Kidney (tissue), 14 donors: ENCODE results near the gene UHMK1. TPM values are rescaled to one million over a fixed set of nuclear protein-coding genes. Genes with fewer than 3 reads are reported as not detected.

Experiments used
- DNase-seq, 5 donors: peaks; one replicate each; pipeline ENCODE4 v3.0.0-alpha.2; 2013 to 2020
- FAIRE-seq: peaks from 2 replicates; lab custom pipeline; 2012; peaks lifted over from hg19 to GRCh38; lab: Jason Lieb, UNC
- H3K27ac ChIP-seq, 2 donors: one replicate each; pipeline ENCODE4 v1.7.0; 2013; ENCODE audit warnings: low read depth in 2 of 2, low read length in 2 of 2, inconsistent platforms in 1 of 2
- H3K27me3 ChIP-seq: one replicate; pipeline ENCODE4 v1.7.1; 2013; ENCODE audit warnings: low read length, inconsistent platforms; ENCODE audit not compliant: control insufficient read depth, insufficient read depth
- H3K36me3 ChIP-seq, 3 donors: one replicate each; pipeline versions ENCODE4 v1.7.0 to v1.7.1; 2013; ENCODE audit warnings: low read length in 3 of 3, control low read depth in 1 of 3, inconsistent platforms in 1 of 3; ENCODE audit not compliant: insufficient read depth in 3 of 3, control insufficient read depth in 2 of 3
- H3K4me1 ChIP-seq, 3 donors: one replicate each; pipeline versions ENCODE4 v1.7.0 to v1.7.1; 2013; ENCODE audit warnings: low read length in 3 of 3, inconsistent platforms in 1 of 3, low read depth in 1 of 3; ENCODE audit not compliant: control insufficient read depth in 2 of 3, insufficient read depth in 2 of 3
- H3K4me3 ChIP-seq, 3 donors: one replicate each; pipeline versions ENCODE4 v1.7.0 to v1.8.1; 2013; ENCODE audit warnings: low read length in 3 of 3, control low read depth in 1 of 3, inconsistent platforms in 1 of 3
- H3K9ac ChIP-seq, 3 donors: one replicate each; pipeline versions ENCODE4 v1.7.0 to v1.7.1; 2013; ENCODE audit warnings: low read length in 3 of 3, control low read depth in 1 of 3, inconsistent platforms in 1 of 3
- H3K9me3 ChIP-seq, 3 donors: one replicate each; pipeline versions ENCODE4 v1.7.0 to v1.7.1; 2013; ENCODE audit warnings: low read length in 3 of 3, control low read depth in 1 of 3, inconsistent platforms in 1 of 3; ENCODE audit not compliant: control insufficient read depth in 2 of 3, insufficient read depth in 1 of 3
- intact Hi-C: fragments of 100-400 bp; cut with DNase I; formaldehyde crosslinking; loops from one replicate; pipeline ENCODE4 v1.11.1; 2022
- polyA plus RNA-seq: library from polyadenylated mRNA; stranded (reverse); fragments of 350-450 nt; fragmentation: Illumina TruSeq; extraction: RNeasy Lipid Tissue Mini Kit (QIAGEN cat#74804); gene quantifications from one replicate; pipeline ENCODE4 v1.2.3, GENCODE V29; 2014; ENCODE audit warnings: low read depth, low replicate concordance; ENCODE audit not compliant: insufficient read depth
- total RNA-seq: library from RNA; stranded (reverse); fragmentation: NEBNext Ultra II Directional; extraction: Animal tissue kit (Norgen Biotek cat#: 25700); gene quantifications from one replicate; pipeline ENCODE4 v1.2.1, GENCODE V29; 2021
- TF ChIP-seq, protein P1 (sequence below): IDR thresholded peaks from 3 replicates; pipeline ENCODE4 v1.5.1; 2012; ENCODE audit warnings: mild to moderate bottlenecking, moderate library complexity, borderline replicate concordance; ENCODE audit not compliant: insufficient read depth; ENCODE audit errors: extremely low read depth
- donor health status: control.
- donor health status: control.
- donor health status: control.
- donor health status: control.
- donor health status: control.
- donor health status: DM: yes; HTN: yes; CAD: no.
- donor health status: Normal renal cell carcinoma (clear cell type).

The UHMK1 gene
- total and polyA plus RNA-seq, 2 donors from 2014 or later, result 15.7 to 49.4 TPM

DNA sequence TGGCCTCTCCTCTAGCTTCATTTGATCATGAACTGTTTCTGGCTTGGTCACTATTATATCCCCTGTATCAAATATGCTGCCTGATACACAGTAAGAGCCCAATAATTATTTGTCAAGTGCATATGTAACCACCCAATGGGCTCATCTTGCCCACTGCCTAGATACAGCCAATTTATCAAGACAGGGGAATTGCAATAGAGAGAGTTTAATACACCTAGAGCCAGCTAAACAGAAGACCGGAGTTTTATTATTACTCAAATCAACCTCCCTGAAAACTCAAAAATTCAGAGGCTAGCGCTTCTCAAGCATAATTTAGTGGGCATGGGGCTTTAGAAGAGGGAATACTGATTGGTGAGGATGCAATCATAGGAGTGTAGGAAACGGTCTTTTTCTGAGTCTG is 45.6 kb downstream of the UHMK1 start:
- FAIRE-seq, result no peak
- no peak overlapping the region for H3K27ac ChIP-seq
- TF ChIP-seq, protein P1, sequence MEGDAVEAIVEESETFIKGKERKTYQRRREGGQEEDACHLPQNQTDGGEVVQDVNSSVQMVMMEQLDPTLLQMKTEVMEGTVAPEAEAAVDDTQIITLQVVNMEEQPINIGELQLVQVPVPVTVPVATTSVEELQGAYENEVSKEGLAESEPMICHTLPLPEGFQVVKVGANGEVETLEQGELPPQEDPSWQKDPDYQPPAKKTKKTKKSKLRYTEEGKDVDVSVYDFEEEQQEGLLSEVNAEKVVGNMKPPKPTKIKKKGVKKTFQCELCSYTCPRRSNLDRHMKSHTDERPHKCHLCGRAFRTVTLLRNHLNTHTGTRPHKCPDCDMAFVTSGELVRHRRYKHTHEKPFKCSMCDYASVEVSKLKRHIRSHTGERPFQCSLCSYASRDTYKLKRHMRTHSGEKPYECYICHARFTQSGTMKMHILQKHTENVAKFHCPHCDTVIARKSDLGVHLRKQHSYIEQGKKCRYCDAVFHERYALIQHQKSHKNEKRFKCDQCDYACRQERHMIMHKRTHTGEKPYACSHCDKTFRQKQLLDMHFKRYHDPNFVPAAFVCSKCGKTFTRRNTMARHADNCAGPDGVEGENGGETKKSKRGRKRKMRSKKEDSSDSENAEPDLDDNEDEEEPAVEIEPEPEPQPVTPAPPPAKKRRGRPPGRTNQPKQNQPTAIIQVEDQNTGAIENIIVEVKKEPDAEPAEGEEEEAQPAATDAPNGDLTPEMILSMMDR, result no peak

GRCh38 chr1:162548170-162548569 is 50.6 kb downstream of the UHMK1 start:
- FAIRE-seq (no peak), DNase-seq (no peak)
- no peaks in the 10 kb centered on the region for H3K9me3 ChIP-seq
- H3K9ac ChIP-seq, result no peak overlapping the region
- H3K27ac ChIP-seq, result no peak overlapping the region
- H3K36me3 ChIP-seq, result no peaks in the 10 kb centered on the region
- no peaks in the 10 kb centered on the region for H3K27me3 ChIP-seq
- intact Hi-C loops, result no loop called here
- TF ChIP-seq, protein P1, result no peak
- no peak overlapping the region for H3K4me3 ChIP-seq
- no peaks in the 10 kb centered on the region for H3K4me1 ChIP-seq

More for the DNA sequence above, 45.6 kb downstream of the UHMK1 start:
- Histone ChIP-seq H3K36me3 (no peaks in the 10 kb centered on the region), H3K4me1 (no peaks in the 10 kb centered on the region), H3K4me3 (no peak overlapping the region), H3K9ac (no peak overlapping the region), H3K9me3 (no peaks in the 10 kb centered on the region), H3K27me3 (no peaks in the 10 kb centered on the region)
- intact Hi-C loops, result no loop called here
- no peak for DNase-seq

DNA sequence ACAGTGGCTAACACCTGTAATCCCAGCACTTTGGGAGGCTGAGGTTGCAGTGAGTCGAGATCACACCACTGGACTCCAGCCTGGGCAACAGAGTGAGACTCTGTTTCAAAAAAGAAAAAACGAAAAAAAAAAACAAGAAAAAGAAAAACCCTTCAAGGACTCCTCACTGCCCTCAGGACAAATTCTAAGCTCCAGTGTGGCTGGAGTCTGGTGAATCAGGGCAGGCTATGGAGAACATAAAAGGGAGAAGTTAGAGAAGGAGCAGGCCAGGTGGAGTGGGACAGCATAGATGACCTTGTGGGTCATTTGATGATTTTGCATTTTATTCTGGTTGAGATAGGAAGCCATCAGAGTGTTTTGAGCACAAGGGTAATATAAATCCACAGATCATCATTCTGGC is 51.4 kb downstream of the UHMK1 start:
- intact Hi-C loops, result no loop called here
- no peaks in the 10 kb centered on the region for H3K27me3 ChIP-seq
- no peak overlapping the region for H3K27ac ChIP-seq
- no peaks in the 10 kb centered on the region for H3K36me3 ChIP-seq
- no peaks in the 10 kb centered on the region for H3K4me1 ChIP-seq
- H3K4me3 ChIP-seq, result no peak overlapping the region
- DNase-seq, result no peak
- TF ChIP-seq, protein P1, result no peak
- no peak for FAIRE-seq
- H3K9ac ChIP-seq, result no peak overlapping the region
- H3K9me3 ChIP-seq, result no peaks in the 10 kb centered on the region

DNA sequence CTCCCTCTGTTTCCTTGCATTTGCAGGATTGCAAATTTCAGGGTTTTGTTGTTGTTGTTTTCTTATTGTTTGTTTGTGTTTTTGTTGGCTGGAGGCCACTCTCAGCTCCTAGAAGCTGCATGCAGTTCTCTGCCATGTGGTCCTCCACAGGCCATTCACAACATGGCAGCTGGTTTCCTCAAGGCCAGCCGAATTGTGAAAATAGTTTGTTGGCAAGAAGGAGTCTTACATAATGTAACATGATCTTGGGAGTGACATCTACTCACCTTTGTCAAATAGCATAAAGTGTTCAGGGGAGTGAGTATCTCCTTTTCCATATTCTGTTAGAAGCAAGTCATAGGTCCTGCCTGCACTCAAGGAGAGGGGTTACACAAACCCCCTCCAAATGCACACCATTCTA is 53.3 kb downstream of the UHMK1 start:
- H3K36me3 ChIP-seq, result no peaks in the 10 kb centered on the region
- DNase-seq (no peak), FAIRE-seq (no peak)
- H3K4me1 ChIP-seq, result no peaks in the 10 kb centered on the region
- H3K4me3 ChIP-seq, result no peak overlapping the region
- intact Hi-C loops, result no loop called here
- TF ChIP-seq, protein P1, result no peak
- H3K9me3 ChIP-seq, result no peaks in the 10 kb centered on the region
- H3K27me3 ChIP-seq, result no peaks in the 10 kb centered on the region
- no peak overlapping the region for H3K9ac ChIP-seq
- no peak overlapping the region for H3K27ac ChIP-seq
